Epithelial cell of esophagus (primary cell): Measurements from ENCODE around the gene CNTNAP2.
"Not testable (repeated sequence)": the region's sequence is repeated elsewhere in the genome, so short reads cannot be mapped to it uniquely, and the experiment has no call there.

ENCODE experiments used
- DNase-seq: peaks from one replicate; pipeline ENCODE4 v3.0.0; 2010; ENCODE audit warnings: low read depth
- H3K4me3 ChIP-seq: 2 replicates; pipeline ENCODE4 v1.5.1; 2011; ENCODE audit warnings: mild to moderate bottlenecking, low read length, control low read depth
- TF ChIP-seq, protein P1 (sequence below): IDR thresholded peaks from 2 replicates; pipeline ENCODE4 v1.5.1; 2011; ENCODE audit warnings: low read depth, mild to moderate bottlenecking, low read length, control low read depth, inconsistent platforms; ENCODE audit not compliant: insufficient read depth; ENCODE audit errors: missing control alignments

Gene CNTNAP2

DNA sequence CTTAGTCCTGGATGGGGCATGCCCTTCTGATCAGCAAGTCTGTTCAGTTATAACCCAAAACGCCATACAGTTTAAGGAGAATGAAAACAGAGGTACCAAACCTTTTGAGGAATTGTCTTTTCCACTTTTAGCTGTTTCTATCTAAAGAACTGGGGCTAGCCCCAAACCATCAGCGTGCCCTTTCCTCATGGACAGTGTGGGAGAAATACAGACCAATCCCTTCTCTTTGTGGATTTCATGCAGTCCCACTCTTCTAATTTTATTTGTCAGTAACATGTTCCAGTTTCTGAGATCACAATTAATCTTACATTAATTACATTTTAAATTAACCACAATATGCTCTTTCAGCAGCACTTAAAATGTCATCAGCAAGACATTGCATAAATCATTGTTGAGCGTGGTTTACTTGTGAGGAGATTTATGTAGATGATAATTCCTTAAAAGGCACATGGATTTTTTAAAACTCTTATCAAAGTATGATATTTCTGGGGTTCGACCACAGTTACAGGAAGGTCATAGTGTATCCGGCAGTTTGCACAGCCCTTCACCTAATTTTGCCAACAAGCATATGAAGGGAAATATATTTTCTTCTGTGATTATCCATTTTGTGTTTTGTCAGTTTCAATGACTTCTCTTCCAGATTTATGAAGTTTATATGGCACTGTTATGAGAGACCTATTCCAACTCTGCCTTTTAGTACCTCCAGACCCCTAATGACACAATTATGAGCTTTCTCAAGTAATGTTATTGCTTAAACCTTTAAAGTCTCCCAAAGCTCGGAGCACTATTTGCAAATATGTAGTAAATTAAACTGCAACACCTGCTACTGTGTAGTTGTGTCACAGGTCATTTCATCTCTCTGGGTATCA is 1605.6 kb downstream of the CNTNAP2 start:
- no peak overlapping the region for H3K4me3 ChIP-seq
- no peak for DNase-seq
- TF ChIP-seq, protein P1, sequence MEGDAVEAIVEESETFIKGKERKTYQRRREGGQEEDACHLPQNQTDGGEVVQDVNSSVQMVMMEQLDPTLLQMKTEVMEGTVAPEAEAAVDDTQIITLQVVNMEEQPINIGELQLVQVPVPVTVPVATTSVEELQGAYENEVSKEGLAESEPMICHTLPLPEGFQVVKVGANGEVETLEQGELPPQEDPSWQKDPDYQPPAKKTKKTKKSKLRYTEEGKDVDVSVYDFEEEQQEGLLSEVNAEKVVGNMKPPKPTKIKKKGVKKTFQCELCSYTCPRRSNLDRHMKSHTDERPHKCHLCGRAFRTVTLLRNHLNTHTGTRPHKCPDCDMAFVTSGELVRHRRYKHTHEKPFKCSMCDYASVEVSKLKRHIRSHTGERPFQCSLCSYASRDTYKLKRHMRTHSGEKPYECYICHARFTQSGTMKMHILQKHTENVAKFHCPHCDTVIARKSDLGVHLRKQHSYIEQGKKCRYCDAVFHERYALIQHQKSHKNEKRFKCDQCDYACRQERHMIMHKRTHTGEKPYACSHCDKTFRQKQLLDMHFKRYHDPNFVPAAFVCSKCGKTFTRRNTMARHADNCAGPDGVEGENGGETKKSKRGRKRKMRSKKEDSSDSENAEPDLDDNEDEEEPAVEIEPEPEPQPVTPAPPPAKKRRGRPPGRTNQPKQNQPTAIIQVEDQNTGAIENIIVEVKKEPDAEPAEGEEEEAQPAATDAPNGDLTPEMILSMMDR = no peak

DNA sequence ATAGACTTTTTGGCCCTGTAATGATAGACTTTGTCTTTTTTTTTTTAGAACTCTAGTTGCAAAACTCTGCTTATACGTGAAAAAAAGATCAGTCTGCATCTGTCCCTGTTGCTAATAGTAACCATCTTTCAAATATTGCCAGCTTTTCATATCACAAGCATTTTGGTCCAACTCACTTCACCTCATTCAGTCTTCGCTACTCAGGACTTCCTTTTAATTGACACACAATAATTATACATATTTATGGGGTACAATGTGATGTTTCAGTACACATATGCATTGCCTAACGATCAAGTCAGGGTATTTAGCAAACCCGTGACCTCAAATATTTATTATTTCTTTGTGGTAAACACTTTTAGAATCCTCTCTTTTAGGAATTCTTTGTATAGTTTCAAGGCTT is 1606.9 kb downstream of the CNTNAP2 start:
- H3K4me3 ChIP-seq = no peak overlapping the region
- no peak for DNase-seq
- TF ChIP-seq, protein P1 = no peak

DNA sequence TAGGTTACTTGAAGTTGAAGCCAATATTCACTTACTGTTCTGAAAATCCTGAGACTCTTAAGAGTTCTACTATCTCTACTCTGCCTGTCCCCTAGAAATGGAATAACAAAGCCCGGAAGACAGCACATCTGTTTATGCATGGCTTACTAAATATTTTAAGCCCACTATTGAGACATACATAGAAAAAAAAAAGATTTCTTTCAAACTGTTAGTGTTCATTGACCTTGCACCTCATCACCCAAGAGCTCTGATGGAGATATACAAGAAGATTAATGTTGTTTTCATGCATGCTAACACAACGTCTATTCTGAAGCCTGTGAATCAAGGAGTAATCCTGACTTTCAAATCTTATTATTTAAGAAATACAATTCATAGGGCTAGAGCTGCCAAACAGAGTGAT is 1614.7 kb downstream of the CNTNAP2 start:
- no peak for DNase-seq
- TF ChIP-seq, protein P1 = no peak
- H3K4me3 ChIP-seq = no peak overlapping the region

DNA sequence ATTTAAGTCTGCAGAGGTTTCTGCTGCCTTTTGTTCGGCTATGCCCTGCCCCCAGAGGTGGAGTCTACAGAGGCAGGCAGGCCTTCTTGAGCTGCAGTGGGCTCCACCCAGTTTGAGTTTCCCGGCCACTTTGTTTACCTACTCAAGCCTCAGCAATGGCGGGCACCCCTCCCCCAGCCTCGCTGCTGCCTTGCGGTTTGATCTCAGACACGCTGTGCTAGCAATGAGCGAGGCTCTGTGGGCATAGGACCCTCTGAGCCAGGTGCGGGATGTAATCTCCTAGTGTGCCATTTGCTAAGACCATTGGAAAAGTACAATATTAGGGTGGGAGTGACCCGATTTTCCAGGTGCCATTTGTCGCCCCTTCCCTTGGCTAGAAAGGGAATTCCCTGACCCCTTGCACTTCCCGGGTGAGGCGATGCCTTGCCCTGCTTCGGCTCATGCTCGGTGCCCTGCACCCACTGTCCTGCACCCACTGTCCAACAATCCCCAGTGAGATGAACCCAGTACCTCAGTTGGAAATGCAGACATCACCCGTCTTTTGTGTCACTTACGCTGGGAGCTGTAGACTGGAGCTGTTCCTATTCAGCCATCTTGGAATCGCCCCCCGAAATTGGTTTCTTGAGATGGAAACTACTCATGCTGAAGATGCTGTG is 1621.1 kb downstream of the CNTNAP2 start:
- DNase-seq, H3K4me3 ChIP-seq: not testable (repeated sequence)

DNA sequence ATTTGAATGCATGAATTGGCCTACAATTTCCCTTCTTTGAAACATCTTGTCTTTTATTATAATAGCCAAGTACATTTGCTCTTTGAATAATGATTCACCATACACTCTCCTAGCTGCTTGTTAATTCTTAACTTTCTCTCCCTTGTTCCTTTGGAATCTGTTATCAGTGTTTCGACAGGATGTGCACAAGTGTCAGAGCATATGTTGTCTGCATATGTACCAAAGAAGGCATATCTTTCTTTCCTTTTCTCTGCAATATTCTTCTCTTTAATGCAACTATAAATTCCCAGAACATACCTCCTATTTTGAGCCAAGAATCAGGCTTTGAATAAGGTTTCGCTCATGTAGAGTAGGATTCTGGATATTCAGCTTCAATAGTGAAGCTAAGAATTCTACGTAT is 1625.7 kb downstream of the CNTNAP2 start:
- TF ChIP-seq, protein P1 = no peak
- no peak for DNase-seq
- H3K4me3 ChIP-seq = no peak overlapping the region

DNA sequence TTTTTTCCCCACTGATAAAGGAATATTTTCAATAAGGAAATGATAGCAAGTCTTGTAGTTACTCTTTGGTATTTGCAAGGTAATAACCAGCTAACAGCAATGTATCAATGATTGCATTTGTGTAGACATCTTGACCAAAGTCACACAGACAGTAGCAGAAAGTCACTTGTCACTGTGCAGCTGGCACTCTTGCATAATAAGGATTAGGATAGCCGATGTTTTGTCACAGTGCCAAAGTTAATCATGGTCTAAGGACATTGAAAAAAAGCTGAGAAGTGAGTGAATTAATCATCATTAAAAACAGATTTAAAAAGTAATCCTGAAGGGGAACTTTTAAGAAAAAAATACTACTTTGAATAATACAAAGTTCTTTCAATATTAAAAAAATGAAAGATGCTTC is 1639.7 kb downstream of the CNTNAP2 start:
- no peak for DNase-seq
- TF ChIP-seq, protein P1 = no peak
- no peak overlapping the region for H3K4me3 ChIP-seq

DNA sequence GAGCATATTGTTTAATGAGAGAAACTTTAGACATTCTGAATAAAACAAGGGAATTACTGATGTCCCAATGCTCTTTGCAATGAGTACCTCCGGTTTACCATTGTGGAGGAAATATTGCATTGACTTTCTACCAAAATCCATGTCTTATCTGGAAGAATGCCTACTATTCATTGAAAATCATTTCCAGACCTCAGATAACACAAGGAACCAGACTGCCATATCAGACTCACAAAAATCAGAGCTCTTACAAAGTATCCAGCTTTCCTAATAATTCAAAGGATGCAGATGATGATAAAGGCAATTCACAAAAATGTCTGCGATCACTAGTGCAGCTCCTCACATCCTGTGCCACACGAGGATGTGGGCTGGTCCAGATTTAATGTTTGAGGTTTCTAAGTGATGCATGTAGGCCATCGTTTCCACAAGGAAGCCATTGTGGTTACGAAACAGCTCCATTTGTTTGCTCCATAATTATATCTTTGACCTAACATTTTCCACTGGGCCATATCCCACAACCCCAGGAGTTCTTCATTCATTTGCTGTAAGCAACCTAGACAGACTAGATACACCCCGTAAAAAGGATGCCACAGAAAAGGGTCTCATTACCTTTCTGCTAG is 1642.8 kb downstream of the CNTNAP2 start:
- no peak for DNase-seq
- H3K4me3 ChIP-seq = no peak overlapping the region
- TF ChIP-seq, protein P1 = no peak
